Activated T-helper 1 cell treated with anti-CD3 and anti-CD28 coated beads, Interleukin-12 subunit alpha, Interleukin-12 subunit beta, Interleukin-2, Interleukin-4 antibody, amounts not matched to agents 30 ng/mL and 10 ng/mL and 1 ng/mL, durations not matched to agents 14 hours and 24 hours and 36 hours (primary cell): ENCODE measurements around the gene TRAF3. TPM values are rescaled to one million over a fixed set of nuclear protein-coding genes. Genes with fewer than 3 reads are reported as not detected.
"Not testable (repeated sequence)": the region's sequence is repeated elsewhere in the genome, so short reads cannot be mapped to it uniquely, and the experiment has no call there.

ENCODE experiments used
- DNase-seq: peaks from one replicate; pipeline ENCODE4 v3.0.0; 2021; ENCODE audit warnings: low spot score
- H3K27ac Mint-ChIP-seq: one replicate; pipeline ENCODE4 v1.8.0; 2021; ENCODE audit warnings: mild to moderate bottlenecking, mixed read lengths
- H3K27me3 Mint-ChIP-seq: one replicate; pipeline ENCODE4 v1.8.0; 2022; ENCODE audit warnings: mild to moderate bottlenecking, moderate library complexity, mixed read lengths; ENCODE audit not compliant: insufficient read depth
- H3K36me3 Mint-ChIP-seq: one replicate; pipeline ENCODE4 v1.8.0; 2021; ENCODE audit warnings: low read depth, mixed read lengths
- H3K4me1 Mint-ChIP-seq: one replicate; pipeline ENCODE4 v1.8.0; 2021; ENCODE audit warnings: low read depth, mixed read lengths
- H3K4me3 Mint-ChIP-seq: one replicate; pipeline ENCODE4 v1.8.0; 2021; ENCODE audit warnings: mild to moderate bottlenecking, moderate library complexity, mixed read lengths
- H3K9me3 Mint-ChIP-seq: one replicate; pipeline ENCODE4 v1.8.0; 2021; ENCODE audit warnings: mixed read lengths
- intact Hi-C: fragments of 100-400 bp; cut with micrococcal nuclease; formaldehyde crosslinking; loops from one replicate; pipeline ENCODE4 v1.15.1; 2024
- total RNA-seq: library from RNA; stranded (reverse); gene quantifications from 2 replicates; pipeline ENCODE4 v1.2.3, GENCODE V29; 2022

TRAF3 gene
- total RNA-seq, 1 donor from 2014 or later = 73.1 TPM

GRCh38 chr14:102893452-102893851, 116.2 kb downstream of the TRAF3 start:
- Mint-ChIP-seq H3K9me3 (no peaks in the 10 kb centered on the region), H3K4me3 (no peak overlapping the region), H3K36me3 (peaks cover 42% of the 10 kb centered on the region), H3K4me1 (peaks cover 8% of the 10 kb centered on the region), H3K27ac (no peak overlapping the region), H3K27me3 (no peaks in the 10 kb centered on the region)
- DNase-seq = no peak
- intact Hi-C loops = loop anchor here (1.0 kb wide), 1 partner anchor 62 kb away; no protein-coding TSS in a partner anchor

GRCh38 chr14:102896735-102897134, 119.5 kb downstream of the TRAF3 start:
- H3K27ac Mint-ChIP-seq, H3K9me3 Mint-ChIP-seq, DNase-seq, intact Hi-C loops, H3K27me3 Mint-ChIP-seq, H3K4me3 Mint-ChIP-seq: not testable (repeated sequence)
- Mint-ChIP-seq H3K4me1 (peaks cover 23% of the 10 kb centered on the region), H3K36me3 (peaks cover 42% of the 10 kb centered on the region)

GRCh38 chr14:102897299-102898027, 120.2 kb downstream of the TRAF3 start:
- Mint-ChIP-seq H3K27me3 (no peaks in the 10 kb centered on the region), H3K9me3 (no peaks in the 10 kb centered on the region), H3K36me3 (peaks cover 43% of the 10 kb centered on the region), H3K4me1 (peaks cover 23% of the 10 kb centered on the region), H3K27ac (peak overlapping the region; percentile 77), H3K4me3 (no peak overlapping the region)
- intact Hi-C loops = no loop called here
- DNase-seq = no peak

- DNase-seq = no peak
- peaks cover 23% of the 10 kb centered on the region for H3K4me1 Mint-ChIP-seq
- no peaks in the 10 kb centered on the region for H3K9me3 Mint-ChIP-seq
- H3K4me3 Mint-ChIP-seq = no peak overlapping the region
- intact Hi-C loops = no loop called here
- H3K36me3 Mint-ChIP-seq = peaks cover 45% of the 10 kb centered on the region
- H3K27me3 Mint-ChIP-seq = no peaks in the 10 kb centered on the region
- H3K27ac Mint-ChIP-seq = peak overlapping the region; percentile 62
Measured at GRCh38 chr14:102898298-102898697, 121.0 kb downstream of the TRAF3 start.

GRCh38 chr14:102898776-102899515, 121.7 kb downstream of the TRAF3 start:
- Mint-ChIP-seq H3K36me3 (peaks cover 46% of the 10 kb centered on the region), H3K9me3 (no peaks in the 10 kb centered on the region), H3K27ac (peak overlapping the region; percentile 62), H3K27me3 (no peaks in the 10 kb centered on the region), H3K4me1 (peaks cover 23% of the 10 kb centered on the region), H3K4me3 (no peak overlapping the region)
- no peak for DNase-seq
- intact Hi-C loops = no loop called here

- peak overlapping the region; percentile 23 for H3K27ac Mint-ChIP-seq
- no peak overlapping the region for H3K4me3 Mint-ChIP-seq
- peaks cover 49% of the 10 kb centered on the region for H3K36me3 Mint-ChIP-seq
- peaks cover 23% of the 10 kb centered on the region for H3K4me1 Mint-ChIP-seq
- DNase-seq = no peak
- intact Hi-C loops = no loop called here
- H3K9me3 Mint-ChIP-seq = no peaks in the 10 kb centered on the region
- no peaks in the 10 kb centered on the region for H3K27me3 Mint-ChIP-seq
Measured at GRCh38 chr14:102899516-102899900, 122.3 kb downstream of the TRAF3 start.

- peaks cover 49% of the 10 kb centered on the region for H3K36me3 Mint-ChIP-seq
- H3K4me1 Mint-ChIP-seq = peaks cover 23% of the 10 kb centered on the region
- intact Hi-C loops = no loop called here
- peak overlapping the region; percentile 72 for H3K27ac Mint-ChIP-seq
- no peaks in the 10 kb centered on the region for H3K27me3 Mint-ChIP-seq
- H3K9me3 Mint-ChIP-seq = no peaks in the 10 kb centered on the region
- no peak for DNase-seq
- H3K4me3 Mint-ChIP-seq = no peak overlapping the region
Measured at GRCh38 chr14:102900631-102901571, 123.7 kb downstream of the TRAF3 start.

GRCh38 chr14:102901633-102902032, 124.4 kb downstream of the TRAF3 start:
- peaks cover 46% of the 10 kb centered on the region for H3K36me3 Mint-ChIP-seq
- H3K4me3 Mint-ChIP-seq = no peak overlapping the region
- peak overlapping the region; percentile 72 for H3K27ac Mint-ChIP-seq
- no peak for DNase-seq
- intact Hi-C loops = no loop called here
- H3K27me3 Mint-ChIP-seq = no peaks in the 10 kb centered on the region
- peaks cover 23% of the 10 kb centered on the region for H3K4me1 Mint-ChIP-seq
- H3K9me3 Mint-ChIP-seq = no peaks in the 10 kb centered on the region

- intact Hi-C loops = no loop called here
- Mint-ChIP-seq H3K27me3 (no peaks in the 10 kb centered on the region), H3K4me3 (no peak overlapping the region), H3K4me1 (peaks cover 23% of the 10 kb centered on the region), H3K9me3 (no peaks in the 10 kb centered on the region), H3K36me3 (peaks cover 48% of the 10 kb centered on the region), H3K27ac (no peak overlapping the region)
- no peak for DNase-seq
Measured at GRCh38 chr14:102902086-102902485, 124.8 kb downstream of the TRAF3 start.

GRCh38 chr14:102902523-102903247, 125.4 kb downstream of the TRAF3 start:
- intact Hi-C loops = no loop called here
- Mint-ChIP-seq H3K27me3 (no peaks in the 10 kb centered on the region), H3K36me3 (peaks cover 46% of the 10 kb centered on the region), H3K9me3 (no peaks in the 10 kb centered on the region), H3K4me1 (peaks cover 19% of the 10 kb centered on the region), H3K4me3 (no peak overlapping the region), H3K27ac (peak overlapping the region; percentile 15)
- DNase-seq = no peak

- Mint-ChIP-seq H3K36me3 (peaks cover 45% of the 10 kb centered on the region), H3K9me3 (no peaks in the 10 kb centered on the region), H3K27me3 (no peaks in the 10 kb centered on the region), H3K4me3 (no peak overlapping the region), H3K4me1 (peaks cover 15% of the 10 kb centered on the region), H3K27ac (peak overlapping the region; percentile 21)
- intact Hi-C loops = no loop called here
- no peak for DNase-seq
Measured at GRCh38 chr14:102903248-102903888, 126.1 kb downstream of the TRAF3 start.
